Measurements from ENCODE around the gene GRIN2A. TPM values are rescaled to one million over a fixed set of nuclear protein-coding genes. Genes with fewer than 3 reads are reported as not detected.

Gene GRIN2A
- total RNA-seq, 2 donors from 2014 or later: not detected

- ATAC-seq (replicated peaks): peak; percentile 66
- Mint-ChIP-seq H3K27ac (no peak overlapping the region), H3K4me1 (no peaks in the 10 kb centered on the region), H3K9me3 (no peaks in the 10 kb centered on the region), H3K4me3 (no peak overlapping the region), H3K36me3 (ENCODE audit: low read depth) (no peaks in the 10 kb centered on the region), H3K27me3 (peaks cover 13% of the 10 kb centered on the region)
These were observed 23.5 kb upstream of the GRIN2A start for GRCh38 chr16:10205688-10206087.

- Mint-ChIP-seq H3K9me3 (no peaks in the 10 kb centered on the region), H3K27me3 (peaks cover 6% of the 10 kb centered on the region), H3K4me3 (no peak overlapping the region), H3K4me1 (no peaks in the 10 kb centered on the region), H3K36me3 (ENCODE audit: low read depth) (no peaks in the 10 kb centered on the region), H3K27ac (no peak overlapping the region)
- ATAC-seq (replicated peaks): no peak
These were observed 20.4 kb upstream of the GRIN2A start for GRCh38 chr16:10202649-10203048.

GRCh38 chr16:10200637-10201586 is 18.7 kb upstream of the GRIN2A start:
- ATAC-seq (replicated peaks): no peak
- Mint-ChIP-seq H3K9me3 (no peaks in the 10 kb centered on the region), H3K4me3 (no peak overlapping the region), H3K27me3 (peaks cover 9% of the 10 kb centered on the region), H3K4me1 (no peaks in the 10 kb centered on the region), H3K36me3 (ENCODE audit: low read depth) (no peaks in the 10 kb centered on the region), H3K27ac (no peak overlapping the region)

GRCh38 chr16:10196999-10197398 is 14.8 kb upstream of the GRIN2A start:
- ATAC-seq (replicated peaks): no peak
- Mint-ChIP-seq H3K27ac (no peak overlapping the region), H3K4me3 (no peak overlapping the region), H3K27me3 (peaks cover 3% of the 10 kb centered on the region), H3K9me3 (no peaks in the 10 kb centered on the region), H3K4me1 (no peaks in the 10 kb centered on the region), H3K36me3 (ENCODE audit: low read depth) (no peaks in the 10 kb centered on the region)

- Mint-ChIP-seq H3K4me1 (no peaks in the 10 kb centered on the region), H3K36me3 (ENCODE audit: low read depth) (no peaks in the 10 kb centered on the region), H3K4me3 (no peak overlapping the region), H3K27me3 (peaks cover 5% of the 10 kb centered on the region), H3K9me3 (no peaks in the 10 kb centered on the region), H3K27ac (no peak overlapping the region)
- ATAC-seq (replicated peaks): no peak
These were observed 8.9 kb upstream of the GRIN2A start for GRCh38 chr16:10191096-10191495.

GRCh38 chr16:10189861-10190390 is 7.7 kb upstream of the GRIN2A start:
- Mint-ChIP-seq H3K27me3 (peaks cover 10% of the 10 kb centered on the region), H3K9me3 (no peaks in the 10 kb centered on the region), H3K27ac (no peak overlapping the region), H3K4me1 (no peaks in the 10 kb centered on the region), H3K4me3 (no peak overlapping the region), H3K36me3 (ENCODE audit: low read depth) (no peaks in the 10 kb centered on the region)
- ATAC-seq (replicated peaks): no peak

- no peaks in the 10 kb centered on the region for H3K4me1 Mint-ChIP-seq
- H3K27ac Mint-ChIP-seq: no peak overlapping the region
- ATAC-seq (replicated peaks): no peak
- peaks cover 23% of the 10 kb centered on the region for H3K27me3 Mint-ChIP-seq
- H3K36me3 Mint-ChIP-seq (ENCODE audit: low read depth): no peaks in the 10 kb centered on the region
- no peaks in the 10 kb centered on the region for H3K9me3 Mint-ChIP-seq
- no peak overlapping the region for H3K4me3 Mint-ChIP-seq
These were observed 6.0 kb upstream of the GRIN2A start for GRCh38 chr16:10188236-10188635.

- Mint-ChIP-seq H3K27me3 (peaks cover 44% of the 10 kb centered on the region), H3K27ac (no peak overlapping the region), H3K36me3 (ENCODE audit: low read depth) (no peaks in the 10 kb centered on the region), H3K4me3 (peak overlapping the region; percentile 44), H3K9me3 (no peaks in the 10 kb centered on the region), H3K4me1 (no peaks in the 10 kb centered on the region)
- peak; percentile 50 for ATAC-seq (replicated peaks)
These were observed 749 bp downstream of the GRIN2A start for GRCh38 chr16:10181196-10182162.

- Mint-ChIP-seq H3K4me1 (no peaks in the 10 kb centered on the region), H3K36me3 (ENCODE audit: low read depth) (no peaks in the 10 kb centered on the region), H3K27ac (no peak overlapping the region), H3K4me3 (peak overlapping the region; percentile 44), H3K9me3 (no peaks in the 10 kb centered on the region), H3K27me3 (peaks cover 44% of the 10 kb centered on the region)
- no peak for ATAC-seq (replicated peaks)
These were observed 1.5 kb downstream of the GRIN2A start for GRCh38 chr16:10180771-10181163.

- Mint-ChIP-seq H3K4me1 (no peaks in the 10 kb centered on the region), H3K27me3 (peaks cover 43% of the 10 kb centered on the region), H3K27ac (no peak overlapping the region), H3K4me3 (no peak overlapping the region), H3K36me3 (ENCODE audit: low read depth) (no peaks in the 10 kb centered on the region), H3K9me3 (no peaks in the 10 kb centered on the region)
- ATAC-seq (replicated peaks): no peak
These were observed 2.0 kb downstream of the GRIN2A start for GRCh38 chr16:10180042-10180770.

- Mint-ChIP-seq H3K9me3 (no peaks in the 10 kb centered on the region), H3K27ac (no peak overlapping the region), H3K4me1 (no peaks in the 10 kb centered on the region), H3K4me3 (no peak overlapping the region), H3K36me3 (ENCODE audit: low read depth) (no peaks in the 10 kb centered on the region), H3K27me3 (peaks cover 31% of the 10 kb centered on the region)
- ATAC-seq (replicated peaks): no peak
These were observed 3.7 kb downstream of the GRIN2A start for GRCh38 chr16:10178526-10178925.

- ATAC-seq (replicated peaks): no peak
- Mint-ChIP-seq H3K4me3 (no peak overlapping the region), H3K4me1 (no peaks in the 10 kb centered on the region), H3K27me3 (peaks cover 28% of the 10 kb centered on the region), H3K9me3 (no peaks in the 10 kb centered on the region), H3K36me3 (ENCODE audit: low read depth) (no peaks in the 10 kb centered on the region), H3K27ac (no peak overlapping the region)
These were observed 4.1 kb downstream of the GRIN2A start for GRCh38 chr16:10178080-10178479.

GRCh38 chr16:10172848-10173655 is 9.2 kb downstream of the GRIN2A start:
- Mint-ChIP-seq H3K9me3 (peaks cover 6% of the 10 kb centered on the region), H3K36me3 (ENCODE audit: low read depth) (no peaks in the 10 kb centered on the region), H3K4me1 (no peaks in the 10 kb centered on the region), H3K4me3 (no peak overlapping the region), H3K27me3 (peaks cover 13% of the 10 kb centered on the region), H3K27ac (no peak overlapping the region)
- peak; percentile 14 for ATAC-seq (replicated peaks)

Data from activated T-helper 17 cell treated with anti-CD3 and anti-CD28 coated beads, Interleukin-2, amount 50 U/mL, for 72 hours (primary cell).